22Rv1 (cell line): ENCODE results near the gene PANX1.

Experiments
- CTCF ChIP-seq: fragments of 450-650 bp; IDR thresholded peaks from 2 replicates; pipeline ENCODE4 v1.5.1; 2017; ENCODE audit warnings: mild to moderate bottlenecking
- ZFX ChIP-seq: fragments of 450-650 bp; IDR thresholded peaks from 2 replicates; pipeline ENCODE4 v1.6.1; 2017; ENCODE audit warnings: antibody characterized with exemption, borderline replicate concordance

GRCh38 chr11:94169516-94169915 lies 40.9 kb downstream of the PANX1 start:
- no peak for TF ChIP-seq CTCF
- TF ChIP-seq ZFX = no peak
